GM12878 (cell line): ENCODE results near the gene SYTL2. TPM values are rescaled to one million over a fixed set of nuclear protein-coding genes. Genes with fewer than 3 reads are reported as not detected.

ENCODE experiments used
- ATAC-seq: fragments of 200-7000 bp; cut with Tn5 transposase; 3 replicates; pipeline ENCODE4 v1.9.1; 2020; ENCODE audit warnings: mild to moderate bottlenecking, moderate library complexity
- BruUV-seq: library from RNA; stranded (reverse); fragments of 400-500 nt; replicated peaks from 2 replicates; lab custom pipeline; 2021; lab: Mats Ljungman, UMichigan
- CTCF ChIA-PET: fragments of 300-600 bp; sonication (Branson Sonifier 250); formaldehyde crosslinking; extraction: SDS; loops from one replicate; lab custom pipeline; 2021; ENCODE audit warnings: inconsistent platforms; lab: Yijun Ruan, JAX
- POLR2A ChIA-PET: fragments of 350-600 bp; formaldehyde crosslinking; extraction: SDS; loops from one replicate; lab custom pipeline; 2021; ENCODE audit warnings: inconsistent platforms; lab: Charles Lee
- RAD21 ChIA-PET: fragments of 300-600 bp; sonication (Branson Sonifier 250); formaldehyde crosslinking; loops from one replicate; lab custom pipeline; 2023; ENCODE audit warnings: antibody characterized with exemption; ENCODE audit not compliant: unreplicated experiment; lab: Charles Lee
- SMC1A ChIA-PET: fragments of 300-600 bp; sonication (Branson Sonifier 250); formaldehyde crosslinking; loops from one replicate; lab custom pipeline; 2023; ENCODE audit not compliant: unreplicated experiment, uncharacterized antibody; lab: Charles Lee
- DNase-seq: peaks from one replicate; pipeline ENCODE4 v3.0.0-alpha.2; 2011; ENCODE audit warnings: low read depth, low spot score
- FAIRE-seq: peaks from 3 replicates; lab custom pipeline; 2011; peaks lifted over from hg19 to GRCh38; lab: Jason Lieb, UNC
- H2AFZ ChIP-seq: 2 replicates; pipeline ENCODE4 v1.6.0; 2011; ENCODE audit warnings: low read depth, low read length, control low read depth; ENCODE audit not compliant: control insufficient read depth
- H3K27ac ChIP-seq: 2 replicates; pipeline ENCODE4 v1.5.1; 2011; ENCODE audit warnings: control low read depth; ENCODE audit not compliant: control insufficient read depth, insufficient read depth
- H3K27me3 ChIP-seq, 2 experiments: replicated peaks in 1 of 2; 2 replicates each; pipeline versions ENCODE4 v1.6.0 to v1.6.1; 2011; ENCODE audit warnings: low read length in 1 of 2; ENCODE audit not compliant: control insufficient read depth in 2 of 2, insufficient read depth in 2 of 2
- H3K36me3 ChIP-seq, 2 experiments: 2 replicates each; pipeline ENCODE4 v1.5.1; 2011; ENCODE audit warnings: low read length in 1 of 2; ENCODE audit not compliant: control insufficient read depth in 2 of 2, insufficient read depth in 2 of 2
- H3K4me1 ChIP-seq: 2 replicates; pipeline ENCODE4 v1.6.1; 2011; ENCODE audit warnings: mild to moderate bottlenecking, low read length, moderate library complexity, mixed read lengths; ENCODE audit not compliant: control insufficient read depth, insufficient read depth
- H3K4me2 ChIP-seq: 2 replicates; pipeline ENCODE4 v1.6.0; 2011; ENCODE audit warnings: control low read depth; ENCODE audit not compliant: control insufficient read depth, insufficient read depth
- H3K4me3 ChIP-seq: fragments of 200-600 bp; sonication (generic); 2 replicates; pipeline ENCODE4 v1.5.1; 2016
- H3K79me2 ChIP-seq: 2 replicates; pipeline ENCODE4 v1.6.0; 2011; ENCODE audit warnings: low read length; ENCODE audit not compliant: control insufficient read depth, insufficient read depth
- H3K9ac ChIP-seq: 2 replicates; pipeline ENCODE4 v1.8.0; 2011; ENCODE audit warnings: low read length, control low read depth, mixed read lengths; ENCODE audit not compliant: control insufficient read depth, insufficient read depth
- H3K9me3 ChIP-seq: replicated peaks from 3 replicates; pipeline ENCODE4 v1.5.1; 2011; ENCODE audit warnings: mild to moderate bottlenecking, low read length; ENCODE audit not compliant: control insufficient read depth, insufficient read depth
- H4K20me1 ChIP-seq: 2 replicates; pipeline ENCODE4 v1.6.0; 2011; ENCODE audit not compliant: control insufficient read depth, insufficient read depth
- HDAC2 ChIP-seq: fragments of 200-600 bp; sonication (generic); IDR thresholded peaks from 2 replicates; pipeline ENCODE4 v1.6.1; 2017
- POLR2A ChIP-seq: IDR thresholded peaks from 2 replicates; pipeline ENCODE4 v1.6.1; 2011; ENCODE audit warnings: low read depth, mild to moderate bottlenecking, low read length
- RELA ChIP-seq: fragments of 450-650 bp; IDR thresholded peaks from 2 replicates; pipeline ENCODE4 v1.8.0; 2014; ENCODE audit warnings: borderline replicate concordance; ENCODE audit not compliant: partially characterized antibody
- SREBF2 ChIP-seq: IDR thresholded peaks from 2 replicates; pipeline ENCODE4 v1.6.1; 2012; ENCODE audit warnings: mild to moderate bottlenecking, low read length
- SUPT20H ChIP-seq: IDR thresholded peaks from 2 replicates; pipeline ENCODE4 v1.6.1; 2011; ENCODE audit warnings: low read depth, mild to moderate bottlenecking, low read length, moderate library complexity, borderline replicate concordance; ENCODE audit not compliant: control insufficient read depth
- SUZ12 ChIP-seq: fragments of 200-600 bp; sonication (generic); IDR thresholded peaks from one replicate; pipeline ENCODE4 v1.6.1; 2018; ENCODE audit warnings: antibody characterized with exemption, mild to moderate bottlenecking; ENCODE audit not compliant: unreplicated experiment
- TARDBP ChIP-seq: IDR thresholded peaks from 2 replicates; pipeline ENCODE4 v1.6.1; 2016; ENCODE audit warnings: borderline replicate concordance
- TCF3 ChIP-seq: IDR thresholded peaks from 2 replicates; pipeline ENCODE4 v1.6.1; 2012; ENCODE audit warnings: low read depth, mild to moderate bottlenecking, low read length, borderline replicate concordance; ENCODE audit not compliant: insufficient read depth
- WGBS: methylation state at CpG from one replicate; pipeline ENCODE4 v1.1.6; 2016; ENCODE audit warnings: low lambda C conversion rate; ENCODE audit not compliant: insufficient replicate concordance, insufficient coverage; ENCODE audit errors: missing lambda C conversion rate; 5-methylcytosine and 5-hydroxymethylcytosine counted together
- in situ Hi-C: fragments of 300-500 bp; cut with MboI; formaldehyde crosslinking; loops from 9 replicates; pipeline ENCODE4 v1.14.3; 2018; ENCODE audit warnings: mixed read lengths
- intact Hi-C: fragments of 100-400 bp; cut with micrococcal nuclease; formaldehyde crosslinking; loops from one replicate; pipeline ENCODE4 v1.14.2; 2022; ENCODE audit not compliant: unreplicated experiment
- polyA plus RNA-seq, 11 experiments: library from polyadenylated mRNA; depleted of rRNA in 4 of 11; unstranded in 6 of 11; stranded (reverse) in 5 of 11; fragments of >200 nt; fragmentation: Nextera tagmentation in 4 of 11; fragmentation: Illumina TruSeq in 1 of 11; extraction: Ambion mirVana in 4 of 11; extraction: Trizol in 1 of 11; gene quantifications; 1 replicate in 1 of 11; 2 replicates in 10 of 11; pipeline versions ENCODE4 v1.2.1 to v1.2.3, GENCODE V29; 2011 to 2016; ENCODE audit warnings: inconsistent platforms in 2 of 11, missing spikeins in 2 of 11, low read depth in 1 of 11
- total RNA-seq, 4 experiments: library from RNA; depleted of rRNA in 3 of 4; stranded (reverse); fragments of >200 nt in 3 of 4; fragmentation: Illumina TruSeq in 1 of 4; extraction: Trizol in 1 of 4; gene quantifications; 2 replicates each; pipeline versions ENCODE4 v1.2.1 to v1.2.3, GENCODE V29; 2013 to 2021
- TF ChIP-seq, protein P1 (sequence below): fragments of 450-650 bp; conservative IDR thresholded peaks from 2 replicates; pipeline ENCODE4 v1.6.1; 2017; ENCODE audit warnings: mild to moderate bottlenecking, moderate library complexity
- TF ChIP-seq, protein P2 (sequence below): IDR thresholded peaks from 2 replicates; pipeline ENCODE4 v1.6.1; 2011; ENCODE audit warnings: low read depth, mild to moderate bottlenecking, low read length, moderate library complexity, borderline replicate concordance; ENCODE audit errors: extremely low read depth
- TF ChIP-seq, protein P3 (sequence below), 3 experiments: IDR thresholded peaks in 2 of 3; conservative IDR thresholded peaks in 1 of 3; 2 replicates each; pipeline ENCODE4 v1.5.1; 2011; ENCODE audit warnings: low read depth in 3 of 3, low read length in 3 of 3, mild to moderate bottlenecking in 3 of 3, control low read depth in 2 of 3, moderate library complexity in 2 of 3, inconsistent platforms in 1 of 3, mixed read lengths in 1 of 3; ENCODE audit not compliant: control insufficient read depth in 2 of 3, insufficient read depth in 1 of 3; ENCODE audit errors: extremely low read depth in 1 of 3
- TF ChIP-seq, protein P4 (sequence below): IDR thresholded peaks from 2 replicates; pipeline ENCODE4 v1.6.1; 2011; ENCODE audit warnings: mild to moderate bottlenecking, low read depth, low read length, moderate library complexity; ENCODE audit not compliant: insufficient replicate concordance
- TF ChIP-seq, protein P5 (sequence below): fragments of 150-350 bp; IDR thresholded peaks from 2 replicates; pipeline ENCODE4 v1.6.1; 2016; ENCODE audit warnings: low read depth, low read length

SYTL2 gene
- total and polyA plus RNA-seq, 10 of the 15 experiments (the other 5 are each of a cell fraction or from before 2014, with no cell fraction given) = 0.02 to 1.4 (median 0.31) TPM; not detected in 2

DNA sequence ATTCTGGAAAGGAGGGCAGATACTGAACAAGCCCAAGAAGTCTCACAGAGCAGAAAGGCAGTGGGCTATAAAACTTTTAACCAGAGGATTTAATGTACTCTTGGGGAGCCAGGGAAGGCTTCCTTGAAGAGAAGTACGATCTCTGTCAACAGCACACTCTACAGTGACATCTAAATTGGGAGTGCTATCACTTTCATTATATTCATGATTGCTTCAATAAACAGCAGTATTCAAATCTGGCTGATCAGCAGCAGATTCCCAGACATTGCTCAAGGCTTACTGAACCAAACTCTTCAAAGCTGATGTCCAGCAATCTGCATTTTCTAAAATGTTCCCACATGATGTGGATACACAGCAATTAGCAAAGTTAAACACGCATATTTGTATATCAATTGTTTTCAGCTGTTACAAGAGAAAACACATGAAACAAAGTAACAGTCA, 44.2 kb downstream of the SYTL2 start:
- in situ Hi-C loops (no loop called here), intact Hi-C loops (no loop called here)
- ATAC-seq (no peak), DNase-seq (no peak), FAIRE-seq (no peak)
- Histone ChIP-seq H3K4me2 (no peak overlapping the region), H3K4me1 (no peaks in the 10 kb centered on the region), H3K36me3 (no peaks in the 10 kb centered on the region), H3K27me3 (peaks cover 1 to 2% of the 10 kb centered on the region in 2 experiments; a peak in 1 of 4 replicates), H4K20me1 (no peaks in the 10 kb centered on the region), H3K9me3 (no peaks in the 10 kb centered on the region; the same call in 2 of the 3 replicates), H3K9ac (no peak overlapping the region), H2AFZ (no peak overlapping the region), H3K4me3 (no peak overlapping the region), H3K27ac (no peak overlapping the region), H3K79me2 (no peaks in the 10 kb centered on the region)
- no TSS peak for BruUV-seq
- TF ChIP-seq SUZ12 (no peak), RELA (no peak), HDAC2 (no peak), SREBF2 (no peak), TCF3 (no peak), SUPT20H (no peak), POLR2A (no peak), TARDBP (no peak)
- TF ChIP-seq, protein P1, sequence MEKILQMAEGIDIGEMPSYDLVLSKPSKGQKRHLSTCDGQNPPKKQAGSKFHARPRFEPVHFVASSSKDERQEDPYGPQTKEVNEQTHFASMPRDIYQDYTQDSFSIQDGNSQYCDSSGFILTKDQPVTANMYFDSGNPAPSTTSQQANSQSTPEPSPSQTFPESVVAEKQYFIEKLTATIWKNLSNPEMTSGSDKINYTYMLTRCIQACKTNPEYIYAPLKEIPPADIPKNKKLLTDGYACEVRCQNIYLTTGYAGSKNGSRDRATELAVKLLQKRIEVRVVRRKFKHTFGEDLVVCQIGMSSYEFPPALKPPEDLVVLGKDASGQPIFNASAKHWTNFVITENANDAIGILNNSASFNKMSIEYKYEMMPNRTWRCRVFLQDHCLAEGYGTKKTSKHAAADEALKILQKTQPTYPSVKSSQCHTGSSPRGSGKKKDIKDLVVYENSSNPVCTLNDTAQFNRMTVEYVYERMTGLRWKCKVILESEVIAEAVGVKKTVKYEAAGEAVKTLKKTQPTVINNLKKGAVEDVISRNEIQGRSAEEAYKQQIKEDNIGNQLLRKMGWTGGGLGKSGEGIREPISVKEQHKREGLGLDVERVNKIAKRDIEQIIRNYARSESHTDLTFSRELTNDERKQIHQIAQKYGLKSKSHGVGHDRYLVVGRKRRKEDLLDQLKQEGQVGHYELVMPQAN = no peak
- TF ChIP-seq, protein P2, sequence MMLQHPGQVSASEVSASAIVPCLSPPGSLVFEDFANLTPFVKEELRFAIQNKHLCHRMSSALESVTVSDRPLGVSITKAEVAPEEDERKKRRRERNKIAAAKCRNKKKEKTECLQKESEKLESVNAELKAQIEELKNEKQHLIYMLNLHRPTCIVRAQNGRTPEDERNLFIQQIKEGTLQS = no peak
- TF ChIP-seq, protein P3, sequence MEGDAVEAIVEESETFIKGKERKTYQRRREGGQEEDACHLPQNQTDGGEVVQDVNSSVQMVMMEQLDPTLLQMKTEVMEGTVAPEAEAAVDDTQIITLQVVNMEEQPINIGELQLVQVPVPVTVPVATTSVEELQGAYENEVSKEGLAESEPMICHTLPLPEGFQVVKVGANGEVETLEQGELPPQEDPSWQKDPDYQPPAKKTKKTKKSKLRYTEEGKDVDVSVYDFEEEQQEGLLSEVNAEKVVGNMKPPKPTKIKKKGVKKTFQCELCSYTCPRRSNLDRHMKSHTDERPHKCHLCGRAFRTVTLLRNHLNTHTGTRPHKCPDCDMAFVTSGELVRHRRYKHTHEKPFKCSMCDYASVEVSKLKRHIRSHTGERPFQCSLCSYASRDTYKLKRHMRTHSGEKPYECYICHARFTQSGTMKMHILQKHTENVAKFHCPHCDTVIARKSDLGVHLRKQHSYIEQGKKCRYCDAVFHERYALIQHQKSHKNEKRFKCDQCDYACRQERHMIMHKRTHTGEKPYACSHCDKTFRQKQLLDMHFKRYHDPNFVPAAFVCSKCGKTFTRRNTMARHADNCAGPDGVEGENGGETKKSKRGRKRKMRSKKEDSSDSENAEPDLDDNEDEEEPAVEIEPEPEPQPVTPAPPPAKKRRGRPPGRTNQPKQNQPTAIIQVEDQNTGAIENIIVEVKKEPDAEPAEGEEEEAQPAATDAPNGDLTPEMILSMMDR (IDR thresholded peaks at IDR 0.05 in 2 of 3, conservative IDR thresholded peaks at IDR 0.05 in 1 of 3; ENCODE audit: control insufficient read depth in 2 of 3, extremely low read depth in 1 of 3, insufficient read depth in 1 of 3, low read depth in 3 of 3, low read length in 3 of 3) = no peak
- TF ChIP-seq, protein P4, sequence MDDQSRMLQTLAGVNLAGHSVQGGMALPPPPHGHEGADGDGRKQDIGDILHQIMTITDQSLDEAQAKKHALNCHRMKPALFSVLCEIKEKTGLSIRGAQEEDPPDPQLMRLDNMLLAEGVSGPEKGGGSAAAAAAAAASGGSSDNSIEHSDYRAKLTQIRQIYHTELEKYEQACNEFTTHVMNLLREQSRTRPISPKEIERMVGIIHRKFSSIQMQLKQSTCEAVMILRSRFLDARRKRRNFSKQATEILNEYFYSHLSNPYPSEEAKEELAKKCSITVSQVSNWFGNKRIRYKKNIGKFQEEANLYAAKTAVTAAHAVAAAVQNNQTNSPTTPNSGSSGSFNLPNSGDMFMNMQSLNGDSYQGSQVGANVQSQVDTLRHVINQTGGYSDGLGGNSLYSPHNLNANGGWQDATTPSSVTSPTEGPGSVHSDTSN = no peak
- TF ChIP-seq, protein P5, sequence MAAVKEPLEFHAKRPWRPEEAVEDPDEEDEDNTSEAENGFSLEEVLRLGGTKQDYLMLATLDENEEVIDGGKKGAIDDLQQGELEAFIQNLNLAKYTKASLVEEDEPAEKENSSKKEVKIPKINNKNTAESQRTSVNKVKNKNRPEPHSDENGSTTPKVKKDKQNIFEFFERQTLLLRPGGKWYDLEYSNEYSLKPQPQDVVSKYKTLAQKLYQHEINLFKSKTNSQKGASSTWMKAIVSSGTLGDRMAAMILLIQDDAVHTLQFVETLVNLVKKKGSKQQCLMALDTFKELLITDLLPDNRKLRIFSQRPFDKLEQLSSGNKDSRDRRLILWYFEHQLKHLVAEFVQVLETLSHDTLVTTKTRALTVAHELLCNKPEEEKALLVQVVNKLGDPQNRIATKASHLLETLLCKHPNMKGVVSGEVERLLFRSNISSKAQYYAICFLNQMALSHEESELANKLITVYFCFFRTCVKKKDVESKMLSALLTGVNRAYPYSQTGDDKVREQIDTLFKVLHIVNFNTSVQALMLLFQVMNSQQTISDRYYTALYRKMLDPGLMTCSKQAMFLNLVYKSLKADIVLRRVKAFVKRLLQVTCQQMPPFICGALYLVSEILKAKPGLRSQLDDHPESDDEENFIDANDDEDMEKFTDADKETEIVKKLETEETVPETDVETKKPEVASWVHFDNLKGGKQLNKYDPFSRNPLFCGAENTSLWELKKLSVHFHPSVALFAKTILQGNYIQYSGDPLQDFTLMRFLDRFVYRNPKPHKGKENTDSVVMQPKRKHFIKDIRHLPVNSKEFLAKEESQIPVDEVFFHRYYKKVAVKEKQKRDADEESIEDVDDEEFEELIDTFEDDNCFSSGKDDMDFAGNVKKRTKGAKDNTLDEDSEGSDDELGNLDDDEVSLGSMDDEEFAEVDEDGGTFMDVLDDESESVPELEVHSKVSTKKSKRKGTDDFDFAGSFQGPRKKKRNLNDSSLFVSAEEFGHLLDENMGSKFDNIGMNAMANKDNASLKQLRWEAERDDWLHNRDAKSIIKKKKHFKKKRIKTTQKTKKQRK = no peak
- SMC1A ChIA-PET = no interaction called here
- POLR2A ChIA-PET = no interaction called here
- RAD21 ChIA-PET = no interaction called here
- CTCF ChIA-PET = no interaction called here
- 42% methylated on average over 2 of the region's 2 CpGs for WGBS
